Rectal smooth muscle tissue (tissue), 1 donor: ENCODE results near the gene ZBTB25.

ENCODE experiments used
- H3K27ac ChIP-seq: one replicate; pipeline ENCODE4 v1.7.0; 2013; ENCODE audit warnings: low read depth, low read length, inconsistent platforms
- H3K27me3 ChIP-seq: one replicate; pipeline ENCODE4 v1.7.0; 2013; ENCODE audit warnings: low read length; ENCODE audit not compliant: control insufficient read depth, insufficient read depth
- H3K36me3 ChIP-seq: one replicate; pipeline ENCODE4 v1.7.0; 2013; ENCODE audit warnings: low read length; ENCODE audit not compliant: control insufficient read depth, insufficient read depth
- H3K4me1 ChIP-seq: one replicate; pipeline ENCODE4 v1.7.0; 2013; ENCODE audit warnings: low read length; ENCODE audit not compliant: control insufficient read depth, insufficient read depth
- H3K4me3 ChIP-seq: one replicate; pipeline ENCODE4 v1.7.0; 2013; ENCODE audit warnings: low read length
- H3K9ac ChIP-seq: one replicate; pipeline ENCODE4 v1.7.0; 2013; ENCODE audit warnings: low read length

The ZBTB25 gene

GRCh38 chr14:64503434-64504309 is at the start of gene ZBTB25:
Gene ZBTB25, minus strand, starts transcription at chr14:64503838. Its CDS starts 13,305 bp downstream, at chr14:64490533.
- Histone ChIP-seq H3K9ac (peak within 1 kb of the TSS; percentile 100), H3K4me1 (peaks cover 20% of the 10 kb centered on the region), H3K27ac (peak within 1 kb of the TSS; percentile 99), H3K27me3 (no peaks in the 10 kb centered on the region), H3K36me3 (no peaks in the 10 kb centered on the region), H3K4me3 (peak within 1 kb of the TSS; percentile 97)

- peak overlapping the region; percentile 69 for H3K4me3 ChIP-seq
- H3K27ac ChIP-seq: no peak overlapping the region
- no peaks in the 10 kb centered on the region for H3K27me3 ChIP-seq
- H3K9ac ChIP-seq: no peak overlapping the region
- H3K4me1 ChIP-seq: peaks cover 2% of the 10 kb centered on the region
- no peaks in the 10 kb centered on the region for H3K36me3 ChIP-seq
These were observed 47.1 kb upstream of the ZBTB25 start for GRCh38 chr14:64550621-64551333.

GRCh38 chr14:64549791-64550620 is 46.4 kb upstream of the ZBTB25 start, which contains the start of gene PPP1R36:
Gene PPP1R36, plus strand, starts transcription at chr14:64549961. Its CDS starts 37 bp downstream, at chr14:64549998.
- H3K27me3 ChIP-seq: no peaks in the 10 kb centered on the region
- H3K27ac ChIP-seq: peak within 1 kb of the TSS; percentile 40

GRCh38 chr14:64549016-64549415 is 45.4 kb upstream of the ZBTB25 start:
- Histone ChIP-seq H3K9ac (no peak overlapping the region), H3K4me3 (no peak overlapping the region), H3K4me1 (peaks cover 2% of the 10 kb centered on the region), H3K27me3 (no peaks in the 10 kb centered on the region), H3K27ac (no peak overlapping the region), H3K36me3 (no peaks in the 10 kb centered on the region)

More at GRCh38 chr14:64549791-64550620, 46.4 kb upstream of the ZBTB25 start, which contains the start of gene PPP1R36:
- Histone ChIP-seq H3K9ac (peak within 1 kb of the TSS; percentile 40), H3K4me1 (peaks cover 2% of the 10 kb centered on the region), H3K4me3 (peak within 1 kb of the TSS; percentile 69), H3K36me3 (no peaks in the 10 kb centered on the region)

GRCh38 chr14:64544607-64545312 is 41.1 kb upstream of the ZBTB25 start:
- peaks cover 2% of the 10 kb centered on the region for H3K4me1 ChIP-seq
- H3K9ac ChIP-seq: no peak overlapping the region
- H3K27me3 ChIP-seq: no peaks in the 10 kb centered on the region
- no peak overlapping the region for H3K27ac ChIP-seq
- no peaks in the 10 kb centered on the region for H3K36me3 ChIP-seq
- H3K4me3 ChIP-seq: no peak overlapping the region

GRCh38 chr14:64542836-64543201 is 39.2 kb upstream of the ZBTB25 start:
- Histone ChIP-seq H3K4me3 (peak overlapping the region; percentile 72), H3K9ac (no peak overlapping the region), H3K27ac (peak overlapping the region; percentile 75), H3K27me3 (no peaks in the 10 kb centered on the region), H3K36me3 (no peaks in the 10 kb centered on the region), H3K4me1 (no peaks in the 10 kb centered on the region)

- H3K4me3 ChIP-seq: peak overlapping the region; percentile 72
- no peak overlapping the region for H3K9ac ChIP-seq
- H3K27me3 ChIP-seq: no peaks in the 10 kb centered on the region
- no peaks in the 10 kb centered on the region for H3K36me3 ChIP-seq
- H3K27ac ChIP-seq: peak overlapping the region; percentile 75
- no peaks in the 10 kb centered on the region for H3K4me1 ChIP-seq
These were observed 38.6 kb upstream of the ZBTB25 start for GRCh38 chr14:64541972-64542835.

- Histone ChIP-seq H3K27me3 (no peaks in the 10 kb centered on the region), H3K9ac (no peak overlapping the region), H3K36me3 (no peaks in the 10 kb centered on the region), H3K4me1 (no peaks in the 10 kb centered on the region), H3K27ac (peak overlapping the region; percentile 75), H3K4me3 (peak overlapping the region; percentile 72)
These were observed 37.8 kb upstream of the ZBTB25 start for GRCh38 chr14:64541261-64541971.

- H3K4me1 ChIP-seq: no peaks in the 10 kb centered on the region
- peak within 1 kb of the TSS; percentile 95 for H3K27ac ChIP-seq
- peak within 1 kb of the TSS; percentile 72 for H3K4me3 ChIP-seq
- no peaks in the 10 kb centered on the region for H3K36me3 ChIP-seq
- H3K27me3 ChIP-seq: no peaks in the 10 kb centered on the region
- peak within 1 kb of the TSS; percentile 78 for H3K9ac ChIP-seq
These were observed 36.9 kb upstream of the ZBTB25 start, which contains the start of gene HSPA2 for GRCh38 chr14:64540208-64541202. Gene HSPA2, plus strand, starts transcription at chr14:64540741. Its CDS starts 109 bp downstream, at chr14:64540850.
